GM21526 (cell line): Measurements from ENCODE around the gene PRELID1.

Experiments
- ATAC-seq: cut with Tn5 transposase; IDR thresholded peaks from one replicate; pipeline ENCODE4 v1.9.1; 2021; ENCODE audit warnings: moderate library complexity; ENCODE audit not compliant: unreplicated experiment, low FRiP score

The PRELID1 gene

GRCh38 chr5:177354256-177354655 is 50.7 kb downstream of the PRELID1 start:
- no peak for ATAC-seq

- no peak for ATAC-seq
Measured at GRCh38 chr5:177354711-177355110, 51.1 kb downstream of the PRELID1 start.

DNA sequence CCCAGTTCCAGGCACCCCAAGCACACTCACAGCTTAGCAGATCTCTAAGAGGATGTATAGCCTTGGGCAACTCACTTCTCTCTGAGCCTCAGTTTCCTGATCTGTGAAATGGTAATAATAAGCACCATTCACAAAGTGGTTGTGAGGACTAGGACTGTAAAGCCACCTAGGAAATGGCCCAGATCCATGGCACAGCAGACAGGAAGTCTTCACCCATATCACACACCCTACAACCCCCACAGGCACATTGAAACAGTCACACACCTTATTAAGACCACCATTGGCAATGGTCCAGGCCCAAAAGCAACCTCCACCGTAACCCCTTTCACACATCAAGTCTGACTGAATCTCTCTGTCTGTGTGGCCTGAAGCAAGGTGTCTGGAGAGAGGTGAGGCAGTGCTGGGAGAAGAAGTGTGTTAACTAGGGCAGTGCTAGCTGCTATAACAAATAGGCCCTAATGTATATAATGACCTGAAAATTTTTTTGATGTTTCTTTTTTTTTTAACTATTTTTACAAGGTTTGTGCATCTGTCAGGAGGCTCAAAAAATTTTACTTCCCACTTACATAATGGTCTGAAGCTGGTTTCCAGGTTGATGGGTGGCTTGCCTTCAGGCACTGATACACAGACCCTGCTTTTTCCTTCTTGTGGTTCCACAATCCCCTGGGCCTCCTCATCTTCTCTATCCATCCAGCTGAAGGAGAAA is 51.7 kb downstream of the PRELID1 start:
- no peak for ATAC-seq

GRCh38 chr5:177355868-177356168 is 52.2 kb downstream of the PRELID1 start:
- no peak for ATAC-seq
